Liver (tissue), 9 donors: ENCODE measurements around the gene CYP2A7. TPM values are rescaled to one million over a fixed set of nuclear protein-coding genes. Genes with fewer than 3 reads are reported as not detected.

ENCODE experiments used
- DNase-seq: peaks from one replicate; pipeline ENCODE4 v3.0.0-alpha.2; 2017; ENCODE audit warnings: low spot score
- H3K27ac ChIP-seq, 2 donors: one replicate each; pipeline ENCODE4 v1.7.0; 2013; ENCODE audit warnings: inconsistent platforms in 2 of 2, low read length in 2 of 2, control low read depth in 1 of 2, low read depth in 1 of 2, mild to moderate bottlenecking in 1 of 2
- H3K27me3 ChIP-seq, 4 donors: one replicate each; pipeline versions ENCODE4 v1.6.1 to v1.7.0; 2013; ENCODE audit warnings: low read length in 3 of 4, inconsistent platforms in 1 of 4, mild to moderate bottlenecking in 1 of 4, moderate library complexity in 1 of 4; ENCODE audit not compliant: control insufficient read depth in 4 of 4, insufficient read depth in 4 of 4
- H3K36me3 ChIP-seq, 4 donors: one replicate each; pipeline versions ENCODE4 v1.6.1 to v1.7.0; 2013; ENCODE audit warnings: low read length in 3 of 4, mild to moderate bottlenecking in 3 of 4, low read depth in 1 of 4, moderate library complexity in 1 of 4; ENCODE audit not compliant: control insufficient read depth in 4 of 4, insufficient read depth in 3 of 4
- H3K4me1 ChIP-seq, 4 donors: one replicate each; pipeline versions ENCODE4 v1.6.1 to v1.7.0; 2013; ENCODE audit warnings: low read length in 3 of 4, mild to moderate bottlenecking in 3 of 4, moderate library complexity in 1 of 4; ENCODE audit not compliant: control insufficient read depth in 4 of 4, insufficient read depth in 4 of 4
- H3K4me3 ChIP-seq, 3 donors: one replicate each; pipeline versions ENCODE4 v1.6.1 to v1.7.0; 2013; ENCODE audit warnings: low read length in 3 of 3, control low read depth in 1 of 3, low read depth in 1 of 3, mild to moderate bottlenecking in 1 of 3
- H3K9ac ChIP-seq, 2 donors: one replicate each; pipeline ENCODE4 v1.7.0; 2013; ENCODE audit warnings: low read length in 2 of 2, mild to moderate bottlenecking in 2 of 2, moderate library complexity in 2 of 2, control low read depth in 1 of 2, low read depth in 1 of 2
- H3K9me3 ChIP-seq, 4 donors: one replicate each; pipeline versions ENCODE4 v1.6.1 to v1.7.0; 2013; ENCODE audit warnings: low read length in 3 of 4; ENCODE audit not compliant: control insufficient read depth in 4 of 4
- ATF3 ChIP-seq: IDR thresholded peaks from 2 replicates; pipeline ENCODE4 v1.6.1; 2016; ENCODE audit warnings: antibody characterized with exemption
- CTCF ChIP-seq: fragments of 150-350 bp; IDR thresholded peaks from 2 replicates; pipeline ENCODE4 v1.5.1; 2017; ENCODE audit warnings: improper control_type of control experiment, low read depth, low read length; ENCODE audit not compliant: missing input control
- EGR1 ChIP-seq, 2 donors: IDR thresholded peaks; 2 replicates each; pipeline ENCODE4 v1.6.1; 2016 to 2018; ENCODE audit warnings: antibody characterized with exemption in 2 of 2, low read depth in 2 of 2
- FOXA1 ChIP-seq: IDR thresholded peaks from 2 replicates; pipeline ENCODE4 v1.6.1; 2016; ENCODE audit warnings: antibody characterized with exemption
- FOXA2 ChIP-seq: IDR thresholded peaks from 2 replicates; pipeline ENCODE4 v1.6.1; 2016; ENCODE audit warnings: antibody characterized with exemption
- GABPA ChIP-seq, 2 donors: IDR thresholded peaks in 1 of 2; conservative IDR thresholded peaks in 1 of 2; 2 replicates each; pipeline ENCODE4 v1.6.1; 2016; ENCODE audit warnings: antibody characterized with exemption in 2 of 2, mild to moderate bottlenecking in 1 of 2, moderate library complexity in 1 of 2
- HNF4A ChIP-seq, 2 donors: conservative IDR thresholded peaks; 2 replicates each; pipeline ENCODE4 v1.6.1; 2016; ENCODE audit warnings: antibody characterized with exemption in 2 of 2, mild to moderate bottlenecking in 2 of 2
- HNF4G ChIP-seq: IDR thresholded peaks from 2 replicates; pipeline ENCODE4 v1.6.1; 2016; ENCODE audit warnings: antibody characterized with exemption
- JUND ChIP-seq, 2 donors: IDR thresholded peaks; 2 replicates each; pipeline ENCODE4 v1.6.1; 2016; ENCODE audit warnings: antibody characterized with exemption in 2 of 2
- MAX ChIP-seq: IDR thresholded peaks from 2 replicates; pipeline ENCODE4 v1.6.1; 2016; ENCODE audit warnings: antibody characterized with exemption
- NR2F2 ChIP-seq: IDR thresholded peaks from 2 replicates; pipeline ENCODE4 v1.6.1; 2016; ENCODE audit warnings: antibody characterized with exemption
- RAD21 ChIP-seq, 2 donors: IDR thresholded peaks; 2 replicates each; pipeline ENCODE4 v1.6.1; 2016; ENCODE audit warnings: antibody characterized with exemption in 2 of 2, mild to moderate bottlenecking in 2 of 2
- REST ChIP-seq: IDR thresholded peaks from 2 replicates; pipeline ENCODE4 v1.6.1; 2016; ENCODE audit warnings: antibody characterized with exemption, mild to moderate bottlenecking
- RXRA ChIP-seq, 2 donors: IDR thresholded peaks; 2 replicates each; pipeline ENCODE4 v1.6.1; 2017 to 2018; ENCODE audit warnings: antibody characterized with exemption in 2 of 2, mild to moderate bottlenecking in 1 of 2
- SP1 ChIP-seq: IDR thresholded peaks from 2 replicates; pipeline ENCODE4 v1.6.1; 2018; ENCODE audit warnings: antibody characterized with exemption, mild to moderate bottlenecking
- TAF1 ChIP-seq: conservative IDR thresholded peaks from 2 replicates; pipeline ENCODE4 v1.6.1; 2016; ENCODE audit warnings: antibody characterized with exemption, mild to moderate bottlenecking
- YY1 ChIP-seq: IDR thresholded peaks from 2 replicates; pipeline ENCODE4 v1.6.1; 2016; ENCODE audit warnings: antibody characterized with exemption, mild to moderate bottlenecking
- ZBTB33 ChIP-seq: IDR thresholded peaks from 2 replicates; pipeline ENCODE4 v1.6.1; 2016; ENCODE audit warnings: antibody characterized with exemption
- WGBS: extraction: QIAGEN DNeasy Blood & Tissue Kit; methylation state at CpG from one replicate; pipeline ENCODE4 v1.1.7; 2013; 5-methylcytosine and 5-hydroxymethylcytosine counted together
- polyA plus RNA-seq, 2 donors: library from polyadenylated mRNA; stranded (reverse) in 1 of 2; unstranded in 1 of 2; fragments of 200-250 nt in 1 of 2; fragments of >200 nt in 1 of 2; fragmentation: Nextera tagmentation in 1 of 2; extraction: Ambion mirVana in 1 of 2; gene quantifications; one replicate each; pipeline versions ENCODE4 v1.2.1 to v1.2.3, GENCODE V29; 2013 to 2015
- total RNA-seq, 2 donors: library from RNA; depleted of rRNA; stranded (reverse); fragments of >200 nt; gene quantifications; one replicate each; pipeline ENCODE4 v1.2.3, GENCODE V29; 2014
- donor health status: healthy.
- donor health status: healthy.
- donor health status: healthy.
- donor health status: healthy.
- donor health status: healthy.

The CYP2A7 gene
- total and polyA plus RNA-seq, 4 donors = 3.3 to 57.9 (median 7.4) TPM; not detected in 1

- no peak for DNase-seq
- 81% methylated on average over 4 of the region's 4 CpGs for WGBS
Measured at GRCh38 chr19:40920300-40921004, 38.4 kb upstream of the CYP2A7 start.

More at GRCh38 chr19:40920300-40921004, 38.4 kb upstream of the CYP2A7 start:
- no peak for TF ChIP-seq SP1
- no peak for TF ChIP-seq ATF3
- TF ChIP-seq RAD21 (IDR thresholded peaks at IDR 0.05) = no peak
- TF ChIP-seq NR2F2 = no peak
- no peak for TF ChIP-seq FOXA1
- no peak for TF ChIP-seq CTCF
- no peak for TF ChIP-seq REST
- TF ChIP-seq RXRA (IDR thresholded peaks at IDR 0.05) = no peak
- TF ChIP-seq FOXA2 = no peak
- no peak for TF ChIP-seq EGR1 (IDR thresholded peaks at IDR 0.05; ENCODE audit: low read depth in 2 of 2)
- TF ChIP-seq HNF4G = no peak
- no peak for TF ChIP-seq HNF4A (conservative IDR thresholded peaks at IDR 0.05)
- no peak for TF ChIP-seq TAF1
- no peak for TF ChIP-seq GABPA (IDR thresholded peaks at IDR 0.05 in 1 of 2, conservative IDR thresholded peaks at IDR 0.05 in 1 of 2)
- TF ChIP-seq MAX = no peak
- no peak for TF ChIP-seq YY1
- TF ChIP-seq ZBTB33 = no peak
- TF ChIP-seq JUND (IDR thresholded peaks at IDR 0.05) = no peak
- Histone ChIP-seq H3K27me3 (no peaks in the 10 kb centered on the region), H3K4me3 (no peak overlapping the region), H3K27ac (peak overlapping the region; percentile 76 to 88), H3K9me3 (peaks cover 0 to 2% (median 0%) of the 10 kb centered on the region in 4 donors), H3K4me1 (peaks cover 10 to 38% (median 24%) of the 10 kb centered on the region in 4 donors), H3K36me3 (no peaks in the 10 kb centered on the region), H3K9ac (no peak overlapping the region)
